NCI-H1048 (cell line): ENCODE results near the gene CHRNE.
"Not testable (repeated sequence)": the region's sequence is repeated elsewhere in the genome, so short reads cannot be mapped to it uniquely, and the experiment has no call there.

Experiments used
- DNase-seq: peaks from one replicate; lab custom pipeline; 2025; lab: John Stamatoyannopoulos, UW

The CHRNE gene

GRCh38 chr17:4939796-4940554 lies 37.1 kb upstream of the CHRNE start, which contains the start of the genes RNF167 and SLC25A11:
Gene RNF167 (plus strand): TSS chr17:4940268. CDS start chr17:4940910, 642 bp downstream.
Gene SLC25A11 (minus strand): TSS chr17:4940046. CDS start chr17:4939910, 136 bp downstream.
- DNase-seq: peak; percentile 96

- no peak for DNase-seq
Measured at GRCh38 chr17:4939546-4939795, 36.6 kb upstream of the CHRNE start.

- no peak for DNase-seq
Measured at GRCh38 chr17:4938688-4939545, 36.0 kb upstream of the CHRNE start.

- DNase-seq: no peak
Measured at GRCh38 chr17:4938069-4938491, 35.2 kb upstream of the CHRNE start.

- no peak for DNase-seq
Measured at GRCh38 chr17:4937553-4937952, 34.7 kb upstream of the CHRNE start.

GRCh38 chr17:4936436-4936835 lies 33.5 kb upstream of the CHRNE start:
- DNase-seq: no peak

- DNase-seq: no peak
Measured at GRCh38 chr17:4935650-4936049, 32.8 kb upstream of the CHRNE start.

GRCh38 chr17:4934173-4934979 lies 31.5 kb upstream of the CHRNE start:
- no peak for DNase-seq

GRCh38 chr17:4933646-4934045 lies 30.7 kb upstream of the CHRNE start:
- no peak for DNase-seq

- no peak for DNase-seq
Measured at GRCh38 chr17:4932756-4933155, 29.9 kb upstream of the CHRNE start.

GRCh38 chr17:4931963-4932362 lies 29.1 kb upstream of the CHRNE start, which contains the start of gene GP1BA:
Gene GP1BA (plus strand): TSS chr17:4932277. CDS start chr17:4932605, 328 bp downstream.
- DNase-seq: no peak

GRCh38 chr17:4928881-4929280 lies 26.0 kb upstream of the CHRNE start:
- no peak for DNase-seq

GRCh38 chr17:4926577-4927335 lies 23.9 kb upstream of the CHRNE start:
- not testable (repeated sequence) for DNase-seq

- no peak for DNase-seq
Measured at GRCh38 chr17:4921320-4921719, 18.4 kb upstream of the CHRNE start.

- no peak for DNase-seq
Measured at GRCh38 chr17:4920351-4921048, 17.6 kb upstream of the CHRNE start.

GRCh38 chr17:4919511-4920047 lies 16.7 kb upstream of the CHRNE start:
- DNase-seq: no peak

- DNase-seq: not testable (repeated sequence)
Measured at GRCh38 chr17:4914551-4914950, 11.7 kb upstream of the CHRNE start.

- no peak for DNase-seq
Measured at GRCh38 chr17:4913994-4914393, 11.1 kb upstream of the CHRNE start.

GRCh38 chr17:4908711-4909496 lies 6.0 kb upstream of the CHRNE start:
- DNase-seq: no peak

GRCh38 chr17:4908301-4908700 lies 5.4 kb upstream of the CHRNE start:
- DNase-seq: no peak
